M059J (cell line): ENCODE data around the gene KRTAP12-3. TPM values are rescaled to one million over a fixed set of nuclear protein-coding genes. Genes with fewer than 3 reads are reported as not detected.
A peak's percentile ranks its signal among the peaks of the same experiment; 100 is the strongest.
"Not testable (repeated sequence)": the region's sequence is repeated elsewhere in the genome, so short reads cannot be mapped to it uniquely, and the experiment has no call there.

Experiments used
- DNase-seq: peaks from one replicate; pipeline ENCODE4 v3.0.0-alpha.2; 2012; ENCODE audit warnings: low read depth
- total RNA-seq: library from RNA; depleted of rRNA; stranded (reverse); fragments of >200 nt; shearing (Covaris generic); gene quantifications from 2 replicates; pipeline ENCODE4 v1.2.3, GENCODE V29; 2014; rRNA removed

Gene KRTAP12-3, protein sequence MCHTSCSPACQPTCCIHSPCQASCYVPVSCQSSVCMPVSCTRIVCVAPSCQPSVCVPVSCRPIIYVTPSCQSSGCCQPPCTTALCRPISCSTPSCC
- total RNA-seq, result not detected in 2 replicates

DNA sequence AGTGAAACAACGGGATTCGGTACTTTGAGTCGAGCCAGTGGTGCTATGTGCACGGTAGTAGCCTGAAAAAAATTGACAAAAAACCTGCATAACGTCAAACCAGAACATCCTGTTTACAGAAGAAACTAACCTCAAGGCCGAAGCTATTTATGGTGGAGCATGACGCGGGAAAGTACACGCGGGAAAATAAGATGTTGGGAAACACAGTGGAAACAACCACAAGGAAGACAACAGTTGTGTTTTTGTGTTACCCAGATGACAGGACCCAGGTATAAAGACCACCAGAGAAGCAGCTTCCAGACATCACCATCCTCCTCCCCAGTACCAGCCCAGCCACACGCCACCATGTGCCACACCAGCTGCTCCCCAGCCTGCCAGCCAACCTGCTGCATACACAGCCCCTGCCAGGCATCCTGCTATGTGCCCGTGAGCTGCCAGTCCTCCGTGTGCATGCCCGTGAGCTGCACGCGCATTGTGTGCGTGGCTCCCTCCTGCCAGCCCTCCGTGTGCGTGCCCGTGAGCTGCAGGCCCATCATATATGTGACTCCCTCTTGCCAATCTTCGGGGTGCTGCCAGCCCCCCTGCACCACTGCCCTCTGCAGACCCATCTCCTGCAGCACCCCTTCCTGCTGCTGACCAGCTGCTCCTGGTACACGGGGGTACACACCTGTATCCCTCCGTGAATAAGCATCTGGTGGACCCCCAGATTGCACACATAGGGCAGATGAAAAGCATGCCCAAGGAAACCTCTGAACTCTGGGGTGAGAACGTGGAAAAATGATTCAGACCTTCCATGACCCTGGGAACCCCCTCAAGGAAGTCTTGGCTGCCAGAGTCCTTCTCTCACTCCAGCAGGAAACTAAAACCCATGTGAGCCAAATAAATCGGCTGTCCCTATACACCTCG lies at the start of gene KRTAP12-3:
Gene KRTAP12-3 (plus strand): TSS at position 298 of the 906 bp plus-strand sequence. CDS start 48 bp downstream, at position 346.
- DNase-seq, result peak; percentile 12

DNA sequence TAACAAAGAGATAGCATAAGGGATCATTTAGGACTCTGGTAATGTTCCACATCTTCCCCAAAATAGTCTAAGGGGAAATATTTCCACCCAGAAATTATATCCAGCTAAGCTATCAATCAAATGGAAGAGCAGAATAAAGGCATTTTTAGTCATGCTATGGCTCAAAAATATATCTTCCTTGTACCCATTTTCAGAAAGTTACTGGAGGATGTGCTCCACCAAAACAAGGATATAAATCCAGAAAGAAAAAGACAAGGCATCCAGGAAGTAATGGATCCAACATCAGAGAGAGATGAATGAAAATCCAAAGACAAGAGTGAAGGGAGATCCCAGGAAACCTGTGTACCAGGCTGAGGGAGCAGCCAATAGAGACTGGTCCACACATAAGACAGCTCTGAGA lies 48.5 kb upstream of the KRTAP12-3 start:
- DNase-seq, result no peak

- DNase-seq, result not testable (repeated sequence)
These were observed 47.4 kb upstream of the KRTAP12-3 start for GRCh38 chr21:44610157-44610843.

DNA sequence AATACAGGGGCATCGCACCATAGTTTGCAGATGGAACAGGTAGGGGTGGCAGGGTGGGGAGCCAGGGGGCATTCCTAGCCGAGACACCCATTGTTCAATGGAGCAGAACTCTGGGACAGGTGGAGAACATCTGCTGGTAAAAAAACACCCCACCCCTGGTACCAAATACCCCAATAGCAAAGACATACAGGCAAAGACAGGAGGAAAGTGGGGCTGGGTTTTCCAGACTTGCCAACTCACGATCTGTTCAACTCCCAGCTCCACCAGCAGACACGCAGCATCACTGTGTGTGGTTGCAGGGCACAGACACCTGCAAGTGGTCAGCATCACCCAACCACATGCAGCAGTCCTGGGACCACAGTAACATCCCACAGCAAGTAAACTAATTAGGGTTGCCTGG lies 46.2 kb upstream of the KRTAP12-3 start:
- no peak for DNase-seq

GRCh38 chr21:44612029-44612486 lies 45.7 kb upstream of the KRTAP12-3 start, which contains the start of gene KRTAP10-8:
KRTAP10-8 (plus strand) TSS chr21:44612079; CDS start chr21:44612101, 22 bp downstream.
- DNase-seq, result no peak

GRCh38 chr21:44612669-44613229 lies 45.0 kb upstream of the KRTAP12-3 start:
- DNase-seq, result no peak

DNA sequence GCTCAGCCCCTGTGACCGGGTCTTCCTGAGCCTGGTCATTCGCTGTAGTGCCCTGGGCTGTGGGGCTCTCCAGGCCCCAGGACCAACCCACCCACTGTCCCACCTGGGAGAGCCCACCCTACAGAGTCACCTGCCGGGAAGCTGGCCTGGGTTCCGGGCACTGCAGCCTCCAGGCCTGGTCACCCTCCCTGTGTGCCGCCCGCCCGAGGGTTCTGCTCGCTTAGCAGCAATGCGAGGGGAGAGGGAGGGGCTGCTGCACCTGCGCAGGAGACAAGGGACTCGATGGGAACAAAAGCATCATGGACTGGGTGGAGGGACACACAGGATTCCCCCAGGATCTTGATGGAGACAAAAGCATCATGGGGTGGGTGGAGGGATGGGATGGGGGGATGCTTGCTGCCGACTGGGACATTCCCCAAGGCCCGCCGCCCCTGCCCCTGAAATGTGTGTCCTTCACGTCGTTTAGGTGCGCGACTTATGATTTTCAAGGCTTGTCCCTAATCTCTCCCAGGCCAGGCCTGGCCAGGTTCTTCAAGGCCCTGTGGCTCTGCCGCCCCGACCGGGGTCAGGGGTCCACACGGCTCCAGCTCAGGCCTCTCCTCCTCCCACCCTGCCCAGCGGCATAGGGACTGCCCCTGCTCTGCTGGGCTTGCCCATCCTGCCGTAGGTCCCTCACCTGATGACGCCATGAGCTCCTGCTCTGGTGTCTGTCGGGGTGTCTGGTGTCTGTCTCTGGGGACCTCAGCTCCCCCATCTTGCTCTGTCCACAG lies 44.2 kb upstream of the KRTAP12-3 start:
- no peak for DNase-seq

DNA sequence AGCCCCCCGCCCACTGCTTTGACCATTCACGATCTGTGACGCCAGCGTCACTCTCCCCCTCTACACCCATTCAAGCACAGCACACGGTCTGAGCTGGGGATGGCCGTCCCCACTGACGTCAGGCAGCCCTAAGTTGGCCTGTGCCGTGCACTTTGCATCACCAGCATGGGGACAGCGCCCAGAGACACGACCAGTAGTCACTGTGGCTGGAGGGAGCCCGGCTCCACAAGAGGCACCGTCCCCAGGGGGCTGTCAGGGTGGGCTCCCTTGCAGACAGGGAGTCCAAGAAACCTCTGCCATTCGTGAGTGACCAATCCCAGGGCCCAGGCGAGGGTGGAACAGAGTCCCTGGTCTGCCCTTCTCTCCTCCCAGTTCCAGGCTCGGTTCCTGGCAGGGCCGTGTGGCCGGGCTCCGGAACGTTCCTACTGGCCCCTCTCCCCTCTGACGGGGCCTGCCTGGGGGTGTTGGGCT lies 43.5 kb upstream of the KRTAP12-3 start:
- DNase-seq, result no peak

GRCh38 chr21:44614961-44615391 lies 42.8 kb upstream of the KRTAP12-3 start:
- DNase-seq, result no peak

DNA sequence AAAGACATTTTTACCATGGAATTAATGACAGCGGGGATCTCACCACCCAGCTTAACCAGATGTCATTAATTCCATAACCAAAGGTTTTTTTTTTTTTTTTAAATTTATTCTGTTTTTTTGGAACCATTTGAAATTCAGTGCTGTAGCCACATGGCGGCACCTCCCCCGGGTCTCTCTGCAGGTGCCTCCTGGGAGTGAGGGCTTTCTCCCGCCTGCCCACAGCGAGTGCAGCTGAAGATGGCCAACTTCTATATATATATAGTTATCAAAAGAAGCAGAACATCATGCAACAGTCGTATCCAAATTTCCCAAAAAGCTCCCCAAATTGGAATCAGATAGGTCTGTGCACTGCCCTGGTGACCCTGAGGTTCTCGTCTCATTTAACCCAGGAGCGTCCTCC lies 42.3 kb upstream of the KRTAP12-3 start:
- DNase-seq, result no peak

- no peak for DNase-seq
These were observed 41.7 kb upstream of the KRTAP12-3 start for GRCh38 chr21:44615911-44616590.

- DNase-seq, result no peak
These were observed 41.2 kb upstream of the KRTAP12-3 start for GRCh38 chr21:44616591-44616926.

GRCh38 chr21:44617071-44617501 lies 40.6 kb upstream of the KRTAP12-3 start:
- DNase-seq, result no peak

GRCh38 chr21:44618504-44618903 lies 39.2 kb upstream of the KRTAP12-3 start:
- no peak for DNase-seq

GRCh38 chr21:44618909-44619308 lies 38.8 kb upstream of the KRTAP12-3 start:
- no peak for DNase-seq

DNA sequence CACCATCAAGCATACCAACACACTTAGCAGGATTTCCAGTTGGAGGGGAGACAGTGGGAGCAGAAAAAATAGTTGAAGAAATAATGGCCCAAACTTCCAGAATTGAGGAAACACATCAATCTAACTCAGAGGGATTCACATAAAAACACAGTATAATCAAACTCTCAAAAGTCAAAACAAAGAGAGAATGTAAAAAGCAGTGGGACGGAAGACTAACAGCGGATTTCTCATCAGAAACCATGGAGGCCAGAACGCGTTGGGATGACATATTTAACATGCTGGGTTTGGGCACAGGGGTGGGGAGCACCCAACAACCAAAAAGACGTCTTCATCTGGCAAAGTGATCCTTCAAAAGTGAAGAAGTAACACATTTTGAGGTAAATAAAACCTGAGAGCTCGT lies 37.8 kb upstream of the KRTAP12-3 start:
- no peak for DNase-seq

GRCh38 chr21:44623575-44623974 lies 34.2 kb upstream of the KRTAP12-3 start:
- no peak for DNase-seq

DNA sequence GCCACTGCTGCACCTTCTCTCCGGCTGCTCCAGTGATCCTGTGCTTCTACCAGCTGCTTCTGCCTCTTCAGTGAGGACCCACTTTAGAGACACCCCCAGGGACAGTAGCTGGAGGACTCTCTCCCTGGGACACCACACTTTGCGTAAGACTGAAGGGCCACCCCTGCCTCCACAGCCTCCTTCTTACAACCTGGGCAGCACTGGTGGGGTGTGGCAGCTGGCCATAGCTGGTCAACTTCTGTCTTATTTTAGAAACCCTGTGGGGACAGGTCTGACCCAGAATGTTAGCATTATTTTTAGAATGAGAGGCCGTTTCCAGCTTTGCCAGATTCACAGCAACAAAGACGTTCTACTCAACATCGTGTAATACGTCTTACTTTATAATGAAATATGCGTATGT lies 32.0 kb upstream of the KRTAP12-3 start:
- no peak for DNase-seq

GRCh38 chr21:44626262-44626661 lies 31.5 kb upstream of the KRTAP12-3 start:
- no peak for DNase-seq

DNA sequence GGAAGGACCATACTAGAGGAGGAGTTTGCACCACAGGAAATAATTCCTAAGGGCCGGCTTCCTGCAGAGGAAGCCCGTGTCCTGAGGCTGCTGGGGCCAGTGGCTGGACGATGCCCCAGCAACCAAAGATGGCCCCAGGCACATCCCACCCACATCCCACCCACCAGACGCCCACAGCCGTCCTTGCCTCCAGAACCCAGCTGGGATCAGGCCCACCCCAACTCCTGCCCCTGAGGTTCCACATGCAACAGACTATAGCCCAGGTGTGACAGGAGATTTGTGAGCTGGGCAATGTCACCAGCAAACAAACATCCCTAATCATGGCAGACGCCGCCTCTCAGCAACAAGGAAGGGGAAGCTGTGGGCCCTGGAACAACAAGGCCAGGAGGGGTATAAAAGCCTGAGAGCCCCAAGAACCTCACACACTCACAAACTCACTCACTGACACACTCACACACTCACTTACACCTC lies 31.0 kb upstream of the KRTAP12-3 start, which contains the start of gene KRTAP10-9:
Gene KRTAP10-9 (plus strand): TSS at position 421 of the 471 bp plus-strand sequence. CDS start 79 bp downstream, outside the sequence.
- DNase-seq, result no peak
